HG03575 (cell line): Measurements from ENCODE around the gene UVSSA.
"Not testable (repeated sequence)": the region's sequence is repeated elsewhere in the genome, so short reads cannot be mapped to it uniquely, and the experiment has no call there.

Source experiments
- ATAC-seq: cut with Tn5 transposase; IDR thresholded peaks from one replicate; pipeline ENCODE4 v1.9.1; 2021; ENCODE audit not compliant: unreplicated experiment, insufficient number of reproducible peaks, low FRiP score; ENCODE audit errors: extremely low read depth

UVSSA gene

DNA sequence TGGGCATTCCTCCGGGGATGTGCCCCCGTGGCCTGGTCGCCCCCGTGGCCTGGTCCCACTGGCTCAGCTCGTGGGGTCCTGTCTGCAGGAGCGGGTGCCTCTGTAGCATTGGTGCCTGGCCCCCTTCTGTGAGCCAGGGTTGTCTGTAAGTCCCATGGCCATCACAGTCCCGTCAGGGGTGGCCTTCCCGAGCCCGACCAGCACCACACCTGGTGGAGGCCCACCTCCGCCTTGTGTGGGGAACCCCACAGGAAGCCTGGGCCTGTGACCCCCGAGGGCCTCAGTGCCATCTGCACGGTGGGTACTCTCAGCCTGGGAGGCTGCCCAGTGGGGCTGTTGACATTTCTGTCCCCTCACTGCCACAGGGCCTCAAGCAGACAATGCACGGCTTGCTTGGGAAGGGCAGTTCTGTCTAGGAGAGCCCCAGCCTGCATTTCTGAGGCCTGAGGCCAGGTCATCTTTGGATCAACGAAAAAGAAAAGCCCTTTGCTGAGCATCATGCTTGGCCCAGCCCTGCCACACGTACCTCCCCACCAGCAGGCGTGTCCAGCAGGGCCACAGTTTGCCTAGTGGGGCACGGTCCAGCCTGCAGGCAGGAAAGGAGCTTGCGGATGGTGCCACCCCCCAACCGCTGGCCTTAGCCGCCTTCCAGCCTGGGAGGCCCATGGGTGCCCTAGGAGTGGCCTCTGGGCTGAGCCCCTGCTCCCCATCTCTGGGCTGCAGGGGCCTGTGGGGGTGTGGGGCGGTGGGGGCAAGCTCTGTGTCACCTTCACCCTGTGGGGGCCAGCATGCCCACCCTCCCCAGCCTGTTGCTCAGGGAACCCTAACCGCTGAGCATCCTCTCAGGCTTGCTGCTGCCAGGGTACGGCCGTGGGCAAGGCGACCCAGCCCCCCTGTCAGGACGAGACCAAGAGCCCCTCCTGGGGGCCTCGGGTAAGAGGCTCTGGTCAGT, 36.0 kb downstream of the UVSSA start:
- no peak for ATAC-seq

DNA sequence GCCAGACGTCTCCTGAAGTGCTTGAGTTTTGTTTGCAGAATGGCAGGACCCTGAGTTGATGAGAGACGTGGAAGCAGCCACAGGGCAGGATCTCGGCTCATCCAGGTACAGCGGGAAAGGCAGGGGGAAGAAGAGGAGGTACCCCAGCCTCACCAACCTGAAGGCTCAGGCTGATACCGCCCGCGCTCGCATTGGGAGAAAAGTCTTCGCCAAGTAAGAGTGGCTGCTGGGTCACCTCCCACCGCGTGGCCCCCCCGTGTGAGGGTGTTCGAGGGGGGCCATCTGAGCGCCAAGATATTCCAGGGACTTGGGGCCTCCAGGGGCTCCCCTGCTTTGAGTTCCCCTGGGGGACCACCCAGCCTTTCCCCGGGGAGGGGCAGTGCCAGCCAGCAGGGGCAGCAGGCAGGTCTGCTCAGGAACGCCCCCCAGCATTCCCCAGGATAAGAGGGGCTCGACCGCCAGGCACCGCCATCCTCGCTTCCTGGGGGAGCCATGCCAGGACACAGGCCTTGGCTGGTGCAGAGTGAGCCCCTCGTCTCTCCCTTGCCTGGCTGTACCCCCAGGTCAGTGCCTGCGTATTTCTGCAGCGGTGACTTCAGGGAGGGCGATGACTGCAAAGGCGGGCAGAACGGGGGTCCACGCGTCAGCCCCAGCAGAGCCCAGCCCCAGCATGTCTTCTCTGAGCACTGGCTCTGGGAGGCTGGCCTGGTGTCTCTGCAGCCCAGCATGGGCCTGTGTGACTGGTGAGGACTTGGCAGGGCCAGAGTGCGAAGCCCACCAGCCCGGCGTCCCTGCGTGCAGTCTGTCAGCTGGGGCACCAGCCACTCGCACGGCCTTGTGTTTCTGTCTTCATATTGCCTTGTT, 37.0 kb downstream of the UVSSA start:
- ATAC-seq: no peak

DNA sequence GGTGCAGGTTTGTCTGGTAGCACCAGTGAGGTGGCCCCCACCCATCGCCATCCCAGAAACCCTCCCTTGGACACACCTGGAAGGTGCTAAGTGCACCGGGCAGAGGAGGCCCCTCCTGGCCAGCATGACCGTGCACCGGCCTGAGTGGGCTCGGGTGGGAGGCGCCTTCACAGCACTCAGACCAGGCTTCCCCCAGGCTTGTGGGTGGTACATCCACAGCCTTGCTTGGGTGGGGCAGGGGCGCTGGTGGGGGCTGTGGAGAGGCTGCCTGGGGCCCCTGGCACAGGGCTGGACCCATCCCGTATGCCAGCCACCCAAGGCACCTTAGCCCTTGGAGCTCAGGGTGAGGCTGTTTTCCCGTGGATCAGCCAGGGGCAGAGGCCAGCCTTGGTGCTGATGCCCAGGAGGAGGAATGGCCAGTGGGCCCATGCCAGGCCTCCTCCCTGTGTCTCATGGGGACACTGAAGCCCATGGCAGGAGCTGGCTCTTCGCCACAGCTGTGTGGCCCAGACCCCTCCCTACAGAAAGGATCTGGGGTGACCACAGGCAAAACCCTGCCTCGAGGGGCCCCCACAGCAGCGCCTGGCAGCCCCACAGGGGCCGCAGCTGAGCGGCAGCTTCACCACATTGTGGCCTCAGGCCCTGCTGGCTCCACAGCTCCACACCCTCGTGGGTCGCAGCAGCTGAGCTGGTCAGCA, 37.8 kb downstream of the UVSSA start:
- ATAC-seq: no peak

DNA sequence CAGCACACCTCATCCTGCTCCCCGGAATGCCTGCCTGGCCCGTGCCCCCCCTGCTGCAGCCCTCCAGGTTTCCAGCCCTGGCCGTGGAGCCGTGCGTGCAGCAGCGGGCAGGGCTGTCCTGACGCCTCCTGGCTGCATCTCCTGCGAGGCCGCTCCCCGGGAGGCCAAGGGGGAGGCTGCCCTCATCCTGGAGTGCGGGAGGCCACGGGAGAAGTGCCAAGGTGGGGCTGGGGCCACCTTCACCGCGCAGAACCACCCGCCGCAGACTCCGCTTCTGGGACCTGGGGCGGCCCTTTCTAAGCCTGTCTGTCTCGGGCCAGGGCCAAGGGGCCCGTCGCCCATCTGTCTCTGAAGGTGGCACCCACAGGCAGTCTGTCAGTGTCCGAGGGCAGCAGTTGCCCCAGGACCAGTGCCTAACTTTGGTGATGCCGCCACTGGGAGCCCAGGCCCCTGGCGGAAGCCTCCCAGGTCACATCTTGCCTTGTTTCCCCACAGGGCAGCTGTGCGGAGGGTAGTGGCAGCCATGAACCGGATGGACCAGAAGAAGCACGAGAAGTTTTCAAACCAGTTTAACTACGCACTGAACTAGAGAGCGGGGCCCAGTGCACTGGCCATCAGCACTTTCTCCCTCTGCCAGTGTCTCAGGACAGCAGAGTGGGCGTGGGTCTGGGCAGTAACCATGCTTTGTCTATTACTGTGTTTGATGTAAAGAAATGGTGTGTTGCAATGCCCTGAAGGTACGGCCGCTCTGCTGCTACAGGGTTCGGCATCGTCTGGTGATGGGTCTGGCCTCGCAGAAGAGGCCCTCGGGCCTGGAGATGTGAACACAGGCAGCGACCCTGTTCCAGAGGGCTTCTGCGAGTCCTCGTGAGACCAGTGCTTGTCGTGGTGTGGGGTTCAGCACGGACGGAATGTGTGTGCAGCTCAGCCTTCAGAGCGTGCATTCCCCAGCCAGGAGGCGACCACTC, 38.6 kb downstream of the UVSSA start:
- no peak for ATAC-seq

GRCh38 chr4:1393363-1393762, 46.4 kb downstream of the UVSSA start:
- not testable (repeated sequence) for ATAC-seq

GRCh38 chr4:1393866-1394265, 46.9 kb downstream of the UVSSA start:
- no peak for ATAC-seq

DNA sequence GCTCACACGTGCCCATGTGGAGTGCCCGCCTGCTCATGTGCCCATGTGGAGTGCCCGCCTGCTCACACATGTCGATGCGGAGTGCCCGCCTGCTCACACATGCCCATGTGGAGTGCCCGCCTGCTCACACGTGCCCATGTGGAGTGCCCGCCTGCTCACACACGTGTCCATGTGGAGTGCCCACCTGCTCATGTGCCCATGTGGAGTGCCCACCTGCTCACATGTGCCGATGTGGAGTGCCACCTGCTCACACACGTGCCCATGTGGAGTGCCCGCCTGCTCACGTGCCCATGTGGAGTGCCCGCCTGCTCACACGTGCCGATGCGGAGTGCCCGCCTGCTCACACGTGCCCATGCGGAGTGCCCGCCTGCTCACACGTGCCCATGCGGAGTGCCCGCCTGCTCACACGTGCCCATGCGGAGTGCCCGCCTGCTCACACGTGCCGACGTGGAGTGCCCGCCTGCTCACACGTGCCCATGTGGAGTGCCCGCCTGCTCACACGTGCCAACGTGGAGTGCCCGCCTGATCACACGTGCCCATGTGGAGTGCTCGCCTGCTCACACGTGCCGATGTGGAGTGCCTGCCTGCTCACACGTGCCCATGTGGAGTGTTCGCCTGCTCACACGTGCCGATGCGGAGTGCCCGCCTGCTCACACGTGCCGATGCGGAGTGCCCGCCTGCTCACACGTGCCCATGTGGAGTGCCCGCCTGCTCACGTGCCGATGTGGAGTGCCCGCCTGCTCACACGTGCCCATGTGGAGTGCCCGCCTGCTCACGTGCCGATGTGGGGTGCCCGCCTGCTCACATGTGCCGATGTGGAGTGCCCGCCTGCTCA, 47.8 kb downstream of the UVSSA start:
- not testable (repeated sequence) for ATAC-seq

DNA sequence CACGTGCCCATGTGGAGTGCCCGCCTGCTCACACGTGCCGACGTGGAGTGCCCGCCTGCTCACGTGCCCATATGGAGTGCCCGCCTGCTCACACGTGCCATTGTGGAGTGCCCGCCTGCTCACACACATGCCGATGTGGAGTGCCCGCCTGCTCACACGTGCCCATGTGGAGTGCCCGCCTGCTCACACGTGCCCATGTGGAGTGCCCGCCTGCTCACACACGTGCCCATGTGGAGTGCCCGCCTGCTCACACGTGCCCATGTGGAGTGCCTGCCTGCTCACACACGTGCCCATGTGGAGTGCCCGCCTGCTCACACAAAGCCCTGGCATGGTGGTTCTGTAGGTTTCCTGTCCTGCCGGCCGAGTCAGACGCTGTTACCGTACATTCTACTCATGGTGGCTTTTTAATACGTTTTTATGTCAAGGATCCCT, 48.4 kb downstream of the UVSSA start:
- ATAC-seq: not testable (repeated sequence)

- ATAC-seq: no peak
These were observed 49.2 kb downstream of the UVSSA start for GRCh38 chr4:1395941-1396805.

- no peak for ATAC-seq
These were observed 49.9 kb downstream of the UVSSA start for GRCh38 chr4:1396806-1397455.

DNA sequence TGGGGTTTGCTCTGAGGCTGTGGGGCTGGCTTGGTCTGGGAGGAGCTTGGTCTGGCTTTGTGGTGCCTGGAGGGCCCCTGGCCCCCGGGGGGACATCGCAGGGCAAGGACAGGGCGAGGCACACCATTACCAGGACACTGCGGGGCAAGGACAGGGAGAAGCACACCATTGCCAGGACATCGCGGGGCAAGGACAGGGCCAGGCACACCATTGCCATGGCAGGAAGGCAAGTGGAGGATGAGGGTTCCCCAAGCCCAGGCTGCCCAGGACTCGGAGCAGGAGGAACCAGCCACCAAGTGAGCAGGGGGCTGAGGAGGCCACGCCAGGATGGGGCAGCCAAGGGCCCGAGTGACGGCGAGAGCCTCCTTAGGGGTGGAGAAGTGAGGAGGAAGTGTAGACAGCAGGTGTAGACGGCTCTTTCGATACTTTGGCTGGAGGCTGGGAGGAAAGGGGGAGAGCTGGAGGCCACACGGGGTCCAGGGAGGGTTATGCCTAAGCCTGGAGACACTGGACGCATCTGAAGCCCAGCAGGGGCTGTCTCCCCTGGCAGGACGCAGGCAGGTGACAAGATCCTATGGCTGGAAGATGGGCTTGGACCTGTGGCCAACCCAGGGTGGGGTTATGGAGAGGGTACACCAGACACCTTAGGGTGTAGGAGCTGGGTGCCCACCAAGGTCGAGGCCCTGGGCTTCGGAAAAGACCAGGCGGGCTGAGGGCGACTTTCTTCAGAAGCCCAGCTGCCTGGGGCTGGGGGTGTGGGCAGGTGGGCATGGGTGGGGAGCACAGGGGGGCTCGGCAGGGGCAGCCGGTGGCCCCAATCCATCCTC, 51.9 kb downstream of the UVSSA start:
- ATAC-seq: no peak

DNA sequence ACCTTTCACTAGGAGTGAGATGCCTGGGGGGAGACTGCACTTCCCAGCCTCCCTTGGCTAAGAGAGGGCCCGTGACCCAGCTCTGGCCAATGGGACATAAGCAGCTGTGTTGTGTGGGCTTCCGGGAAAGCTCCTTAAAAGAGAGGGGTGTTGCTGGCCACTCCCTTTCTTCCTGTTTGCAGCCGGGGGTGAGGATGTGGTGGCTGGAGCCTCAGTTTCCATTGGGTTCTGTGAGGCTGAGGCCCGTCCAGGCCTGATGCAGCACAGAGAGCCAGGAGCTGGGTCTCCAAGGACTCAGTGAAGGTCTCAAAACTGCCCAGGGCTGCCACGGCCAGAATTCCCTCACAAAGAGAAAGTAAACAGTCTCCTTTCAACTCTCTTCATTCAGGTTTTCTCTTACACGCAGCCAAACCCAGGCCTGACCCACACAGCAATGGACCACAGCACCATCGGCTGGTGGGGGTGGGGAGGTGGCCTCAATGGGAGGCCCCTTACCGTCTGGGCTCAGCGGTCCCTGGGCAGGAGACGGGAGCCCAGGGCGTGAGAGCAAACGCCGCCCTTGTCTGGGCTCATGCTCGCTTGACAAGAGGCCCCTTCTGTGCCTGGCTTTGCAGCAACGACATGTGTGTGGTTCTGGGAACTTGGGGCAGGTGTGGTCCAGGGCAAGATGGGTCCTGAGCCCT, 52.6 kb downstream of the UVSSA start:
- ATAC-seq: no peak

DNA sequence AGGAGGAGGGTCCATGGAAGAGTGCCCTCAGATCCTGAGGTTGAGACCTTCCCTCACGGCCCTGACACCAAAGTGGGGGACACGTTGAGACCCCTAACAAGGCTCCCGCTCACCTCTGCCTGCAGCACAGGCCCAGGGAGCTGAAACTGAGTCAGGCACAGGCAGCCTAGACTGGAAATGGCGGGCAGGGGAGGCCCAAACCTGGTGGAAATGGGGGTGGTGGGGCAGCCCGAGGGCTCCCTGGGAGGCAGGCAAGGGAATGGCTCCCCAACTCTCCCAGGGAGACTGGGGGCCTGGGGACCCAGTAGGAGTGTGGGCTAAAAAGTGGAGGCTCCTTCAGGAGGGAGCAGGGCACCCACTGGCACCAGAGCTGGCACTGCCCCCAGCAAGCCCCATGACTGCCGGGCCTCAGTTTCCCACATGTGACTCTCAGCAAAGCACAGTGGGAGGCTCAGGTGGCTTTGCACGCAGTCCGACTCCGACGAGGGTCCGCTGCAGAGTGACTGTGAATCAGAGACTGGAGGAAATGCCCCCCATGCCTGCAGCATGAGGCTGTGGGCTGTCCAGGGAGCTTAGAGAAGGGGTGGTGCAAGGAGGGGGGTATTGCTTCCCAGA, 53.3 kb downstream of the UVSSA start:
- ATAC-seq: no peak

GRCh38 chr4:1400831-1401408, 53.9 kb downstream of the UVSSA start:
- no peak for ATAC-seq
